ENCODE results near the gene ZCCHC12. TPM values are rescaled to one million over a fixed set of nuclear protein-coding genes. Genes with fewer than 3 reads are reported as not detected.

ZCCHC12 gene
- total RNA-seq (2021): 2.1 and 2.6 TPM in 2 replicates
- long read RNA-seq, transcript ZCCHC12-201 (4 exons, 2,231 nt): major isoform, 35 of 35 reads
- long read RNA-seq, partial matches to known transcripts: 0 of 35 reads
- long read RNA-seq, other reads (novel, unspliced or antisense): 0 of 35 reads

DNA sequence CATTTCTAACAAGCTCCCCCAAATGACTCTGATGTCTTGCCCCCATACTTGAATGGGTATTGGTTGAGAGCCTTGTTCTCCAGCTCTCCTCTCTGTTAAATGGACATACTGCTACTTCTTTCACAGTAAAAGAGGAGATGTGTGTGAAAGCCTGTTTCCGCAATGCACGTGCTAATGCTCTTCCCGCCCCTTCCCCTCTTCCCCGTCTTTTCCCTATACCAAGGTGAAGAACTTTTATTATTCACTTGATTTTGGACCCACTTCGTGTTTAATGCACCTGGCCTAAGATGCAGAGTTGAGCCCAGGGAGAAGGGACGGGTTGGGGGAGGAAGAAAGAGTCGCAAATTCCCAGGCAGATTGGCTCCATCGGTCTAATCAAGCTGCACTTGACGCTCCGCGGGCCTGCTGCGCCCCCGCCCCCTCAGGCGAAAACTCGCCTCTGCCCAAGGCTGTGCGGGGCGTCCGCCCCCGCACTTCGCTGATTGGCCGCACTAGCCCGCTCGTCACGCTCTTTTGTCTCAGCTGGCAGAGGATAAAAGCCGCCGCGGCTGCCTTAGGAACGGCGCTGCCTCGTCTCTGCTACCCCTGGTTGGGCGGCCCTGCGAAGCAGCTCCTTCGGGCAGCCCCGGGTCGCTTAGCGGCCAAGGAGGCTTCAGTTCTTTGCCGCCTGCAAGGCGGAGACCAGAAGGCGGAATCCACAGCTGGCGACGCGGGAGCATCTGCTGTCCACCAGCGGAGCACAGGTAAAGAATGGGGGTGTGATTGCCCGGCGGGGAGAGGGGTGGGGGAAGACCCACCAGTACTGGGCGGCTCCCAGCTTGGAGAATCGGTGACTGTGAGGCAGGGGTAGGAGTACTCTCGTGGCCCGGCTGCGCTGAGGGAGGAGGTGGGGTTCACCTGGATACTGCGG, at the start of gene ZCCHC12:
Gene ZCCHC12 (plus strand): TSS at position 562 of the 910 bp plus-strand sequence. CDS start 1,421 bp downstream, outside the sequence.
- H3K23me2 ChIP-seq (ENCODE audit: insufficient read length, low read depth, low read length, poor library complexity, severe bottlenecking): peaks cover 7% of the 10 kb centered on the region
- H3K9ac ChIP-seq (ENCODE audit: extremely low read depth, insufficient read length, low read length): no peak within 1 kb of the TSS

More for the DNA sequence above, at the start of gene ZCCHC12:
- Histone ChIP-seq H3K79me1 (ENCODE audit: insufficient read depth, low read depth, low read length, poor library complexity, severe bottlenecking) (no peaks in the 10 kb centered on the region), H4K5ac (ENCODE audit: insufficient read length, low read depth, low read length) (no peak within 1 kb of the TSS), H4K8ac (replicated peaks; ENCODE audit: insufficient read length, low read depth, low read length) (no peak within 1 kb of the TSS), H3K9me3 (ENCODE audit: control insufficient read depth, low read depth, low read length) (peaks cover 22% of the 10 kb centered on the region), H4K91ac (ENCODE audit: insufficient read length, low read depth, low read length) (no peak within 1 kb of the TSS), H3K56ac (ENCODE audit: insufficient read length, low read depth, low read length) (no peak within 1 kb of the TSS), H3K27me3 (ENCODE audit: insufficient read depth, low read length) (peaks cover 51% of the 10 kb centered on the region), H2BK120ac (ENCODE audit: low read depth, low read length, poor library complexity, severe bottlenecking) (no peak within 1 kb of the TSS), H3T11ph (ENCODE audit: low read length) (no peak within 1 kb of the TSS), H2BK12ac (ENCODE audit: insufficient read length, low read depth, low read length) (no peak within 1 kb of the TSS), H3K27ac (ENCODE audit: insufficient read length, low read depth, low read length) (no peak within 1 kb of the TSS), H3K4me1 (ENCODE audit: insufficient read depth, low read length) (peaks cover 2% of the 10 kb centered on the region; the same call in 1 of the 2 replicates), H3K18ac (ENCODE audit: insufficient read length, low read depth, low read length) (no peak within 1 kb of the TSS), H2AK5ac (ENCODE audit: insufficient read length, low read length) (no peak within 1 kb of the TSS), H4K20me1 (ENCODE audit: control insufficient read depth, insufficient read depth, insufficient read length) (no peaks in the 10 kb centered on the region), H2BK5ac (ENCODE audit: insufficient read length, low read length) (no peak within 1 kb of the TSS), H3K14ac (ENCODE audit: insufficient read depth, low read length) (no peak within 1 kb of the TSS), H2BK15ac (ENCODE audit: low read depth, low read length) (no peak within 1 kb of the TSS), H3K4ac (ENCODE audit: low read depth, low read length) (no peak within 1 kb of the TSS), H3K79me2 (ENCODE audit: insufficient read depth, low read length) (no peaks in the 10 kb centered on the region), H2AFZ (ENCODE audit: low read length) (no peak within 1 kb of the TSS), H2BK20ac (ENCODE audit: low read depth, low read length, poor library complexity, severe bottlenecking) (no peak within 1 kb of the TSS), H3K23ac (ENCODE audit: insufficient read length, low read depth, low read length) (no peak within 1 kb of the TSS), H3K4me2 (ENCODE audit: insufficient read depth, insufficient read length, low read length) (peak within 1 kb of the TSS; percentile 50)
- peak; percentile 89 for DNase-seq
- H3K27ac Mint-ChIP-seq: peak within 1 kb of the TSS in 1 of 3 experiments; percentile 35; a peak in 2 of 7 replicates
- peaks cover 82% of the 10 kb centered on the region for H3K27me3 Mint-ChIP-seq (ENCODE audit: low read depth)
- WGBS (ENCODE audit: extremely low coverage, insufficient read length, low lambda C conversion rate): no CpG with 5 or more reads among the region's 51 CpGs
- H3K4me3 Mint-ChIP-seq: peak within 1 kb of the TSS; percentile 64 to 85
- H3K9me3 Mint-ChIP-seq: peaks cover 28 to 84% of the 10 kb centered on the region in 2 experiments
- peaks cover 14 to 31% of the 10 kb centered on the region in 2 experiments; a peak in 3 of 4 replicates for H3K4me1 Mint-ChIP-seq
- TF ChIP-seq, protein P1, sequence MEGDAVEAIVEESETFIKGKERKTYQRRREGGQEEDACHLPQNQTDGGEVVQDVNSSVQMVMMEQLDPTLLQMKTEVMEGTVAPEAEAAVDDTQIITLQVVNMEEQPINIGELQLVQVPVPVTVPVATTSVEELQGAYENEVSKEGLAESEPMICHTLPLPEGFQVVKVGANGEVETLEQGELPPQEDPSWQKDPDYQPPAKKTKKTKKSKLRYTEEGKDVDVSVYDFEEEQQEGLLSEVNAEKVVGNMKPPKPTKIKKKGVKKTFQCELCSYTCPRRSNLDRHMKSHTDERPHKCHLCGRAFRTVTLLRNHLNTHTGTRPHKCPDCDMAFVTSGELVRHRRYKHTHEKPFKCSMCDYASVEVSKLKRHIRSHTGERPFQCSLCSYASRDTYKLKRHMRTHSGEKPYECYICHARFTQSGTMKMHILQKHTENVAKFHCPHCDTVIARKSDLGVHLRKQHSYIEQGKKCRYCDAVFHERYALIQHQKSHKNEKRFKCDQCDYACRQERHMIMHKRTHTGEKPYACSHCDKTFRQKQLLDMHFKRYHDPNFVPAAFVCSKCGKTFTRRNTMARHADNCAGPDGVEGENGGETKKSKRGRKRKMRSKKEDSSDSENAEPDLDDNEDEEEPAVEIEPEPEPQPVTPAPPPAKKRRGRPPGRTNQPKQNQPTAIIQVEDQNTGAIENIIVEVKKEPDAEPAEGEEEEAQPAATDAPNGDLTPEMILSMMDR (conservative IDR thresholded peaks at IDR 0.05): no peak
- H3K36me3 Mint-ChIP-seq (ENCODE audit: insufficient read depth in 1 of 3, low read depth in 3 of 3): peaks cover 0 to 9% (median 8%) of the 10 kb centered on the region in 3 experiments; a peak in 4 of 7 replicates
